Measurements from ENCODE around the gene CDHR3. TPM values are rescaled to one million over a fixed set of nuclear protein-coding genes. Genes with fewer than 3 reads are reported as not detected.
A peak's percentile ranks its signal among the peaks of the same experiment; 100 is the strongest.

Gene CDHR3
- total RNA-seq, 1 experiment from 2014 or later = 19.1 TPM

DNA sequence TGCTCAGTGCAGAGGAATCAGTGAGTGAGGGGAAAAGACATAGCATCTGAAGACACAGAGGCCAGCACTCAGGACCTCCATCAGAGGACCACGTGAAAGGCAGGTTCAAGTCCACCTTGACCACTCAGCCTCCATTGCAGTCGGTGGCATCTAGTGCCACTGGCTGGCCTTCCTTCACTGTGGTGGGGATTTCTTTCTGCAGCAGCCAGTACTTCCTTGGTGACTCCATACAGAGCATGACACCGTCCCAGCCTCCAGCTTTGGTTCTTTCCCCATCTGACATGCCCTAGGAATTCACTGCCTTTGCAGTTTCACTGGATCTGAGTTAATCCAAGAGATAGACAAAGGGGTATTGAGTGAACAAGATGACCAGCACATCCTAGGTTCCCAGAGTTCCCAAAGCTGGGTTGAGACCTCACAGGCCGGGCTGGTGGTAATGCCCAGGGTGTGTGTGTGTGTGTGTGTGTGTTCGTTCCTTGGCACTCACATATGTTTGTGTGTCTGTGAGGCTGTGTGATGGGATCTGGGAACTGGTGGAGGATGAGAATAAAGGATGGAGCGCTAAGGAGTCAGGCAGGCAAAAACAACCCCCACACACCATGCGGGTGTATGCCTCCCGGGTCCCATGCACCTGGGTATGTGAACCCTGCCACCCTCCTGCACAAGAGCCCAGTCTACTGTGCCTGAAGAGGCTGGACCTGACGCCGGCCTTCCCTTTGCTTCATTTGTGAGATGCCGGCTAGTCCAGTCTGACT is 91.3 kb downstream of the CDHR3 start:
- peaks cover 25% of the 10 kb centered on the region for H3K4me1 Mint-ChIP-seq
- ATAC-seq (no peak), DNase-seq (ENCODE audit: low spot score) (no peak)
- peaks cover 3% of the 10 kb centered on the region for H3K27me3 Mint-ChIP-seq (ENCODE audit: low read depth)
- no peak overlapping the region for H3K4me3 Mint-ChIP-seq
- H3K27ac Mint-ChIP-seq = no peak overlapping the region
- H3K9me3 Mint-ChIP-seq = peaks cover 14% of the 10 kb centered on the region
- H3K36me3 Mint-ChIP-seq = peaks cover 9% of the 10 kb centered on the region; the same call in 1 of the 2 replicates
- ChIA-PET POLR2A (no interaction called here), CTCF (interaction anchor here (1.1 kb wide), 1 partner anchor 64 kb away, joined by 3 read pairs; no protein-coding TSS in a partner anchor)
- TF ChIP-seq TEAD1 (CRISPR knock-in tag; IDR thresholded peaks at IDR 0.05) (no peak), PRDM15 (CRISPR knock-in tag; IDR thresholded peaks at IDR 0.05) (0 out of 2 replicates have a peak, but pooled peaks have one; percentile 44), CREB1 (CRISPR knock-in tag; IDR thresholded peaks at IDR 0.05) (no peak), CREM (CRISPR knock-in tag; IDR thresholded peaks at IDR 0.05) (no peak)
- TF ChIP-seq, protein P1, sequence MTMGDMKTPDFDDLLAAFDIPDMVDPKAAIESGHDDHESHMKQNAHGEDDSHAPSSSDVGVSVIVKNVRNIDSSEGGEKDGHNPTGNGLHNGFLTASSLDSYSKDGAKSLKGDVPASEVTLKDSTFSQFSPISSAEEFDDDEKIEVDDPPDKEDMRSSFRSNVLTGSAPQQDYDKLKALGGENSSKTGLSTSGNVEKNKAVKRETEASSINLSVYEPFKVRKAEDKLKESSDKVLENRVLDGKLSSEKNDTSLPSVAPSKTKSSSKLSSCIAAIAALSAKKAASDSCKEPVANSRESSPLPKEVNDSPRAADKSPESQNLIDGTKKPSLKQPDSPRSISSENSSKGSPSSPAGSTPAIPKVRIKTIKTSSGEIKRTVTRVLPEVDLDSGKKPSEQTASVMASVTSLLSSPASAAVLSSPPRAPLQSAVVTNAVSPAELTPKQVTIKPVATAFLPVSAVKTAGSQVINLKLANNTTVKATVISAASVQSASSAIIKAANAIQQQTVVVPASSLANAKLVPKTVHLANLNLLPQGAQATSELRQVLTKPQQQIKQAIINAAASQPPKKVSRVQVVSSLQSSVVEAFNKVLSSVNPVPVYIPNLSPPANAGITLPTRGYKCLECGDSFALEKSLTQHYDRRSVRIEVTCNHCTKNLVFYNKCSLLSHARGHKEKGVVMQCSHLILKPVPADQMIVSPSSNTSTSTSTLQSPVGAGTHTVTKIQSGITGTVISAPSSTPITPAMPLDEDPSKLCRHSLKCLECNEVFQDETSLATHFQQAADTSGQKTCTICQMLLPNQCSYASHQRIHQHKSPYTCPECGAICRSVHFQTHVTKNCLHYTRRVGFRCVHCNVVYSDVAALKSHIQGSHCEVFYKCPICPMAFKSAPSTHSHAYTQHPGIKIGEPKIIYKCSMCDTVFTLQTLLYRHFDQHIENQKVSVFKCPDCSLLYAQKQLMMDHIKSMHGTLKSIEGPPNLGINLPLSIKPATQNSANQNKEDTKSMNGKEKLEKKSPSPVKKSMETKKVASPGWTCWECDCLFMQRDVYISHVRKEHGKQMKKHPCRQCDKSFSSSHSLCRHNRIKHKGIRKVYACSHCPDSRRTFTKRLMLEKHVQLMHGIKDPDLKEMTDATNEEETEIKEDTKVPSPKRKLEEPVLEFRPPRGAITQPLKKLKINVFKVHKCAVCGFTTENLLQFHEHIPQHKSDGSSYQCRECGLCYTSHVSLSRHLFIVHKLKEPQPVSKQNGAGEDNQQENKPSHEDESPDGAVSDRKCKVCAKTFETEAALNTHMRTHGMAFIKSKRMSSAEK (CRISPR knock-in tag; IDR thresholded peaks at IDR 0.05; ENCODE audit: borderline replicate concordance) = no peak
- TF ChIP-seq, protein P2, sequence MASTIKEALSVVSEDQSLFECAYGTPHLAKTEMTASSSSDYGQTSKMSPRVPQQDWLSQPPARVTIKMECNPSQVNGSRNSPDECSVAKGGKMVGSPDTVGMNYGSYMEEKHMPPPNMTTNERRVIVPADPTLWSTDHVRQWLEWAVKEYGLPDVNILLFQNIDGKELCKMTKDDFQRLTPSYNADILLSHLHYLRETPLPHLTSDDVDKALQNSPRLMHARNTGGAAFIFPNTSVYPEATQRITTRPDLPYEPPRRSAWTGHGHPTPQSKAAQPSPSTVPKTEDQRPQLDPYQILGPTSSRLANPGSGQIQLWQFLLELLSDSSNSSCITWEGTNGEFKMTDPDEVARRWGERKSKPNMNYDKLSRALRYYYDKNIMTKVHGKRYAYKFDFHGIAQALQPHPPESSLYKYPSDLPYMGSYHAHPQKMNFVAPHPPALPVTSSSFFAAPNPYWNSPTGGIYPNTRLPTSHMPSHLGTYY (CRISPR knock-in tag; IDR thresholded peaks at IDR 0.05) = no peak
- TF ChIP-seq, protein P3, sequence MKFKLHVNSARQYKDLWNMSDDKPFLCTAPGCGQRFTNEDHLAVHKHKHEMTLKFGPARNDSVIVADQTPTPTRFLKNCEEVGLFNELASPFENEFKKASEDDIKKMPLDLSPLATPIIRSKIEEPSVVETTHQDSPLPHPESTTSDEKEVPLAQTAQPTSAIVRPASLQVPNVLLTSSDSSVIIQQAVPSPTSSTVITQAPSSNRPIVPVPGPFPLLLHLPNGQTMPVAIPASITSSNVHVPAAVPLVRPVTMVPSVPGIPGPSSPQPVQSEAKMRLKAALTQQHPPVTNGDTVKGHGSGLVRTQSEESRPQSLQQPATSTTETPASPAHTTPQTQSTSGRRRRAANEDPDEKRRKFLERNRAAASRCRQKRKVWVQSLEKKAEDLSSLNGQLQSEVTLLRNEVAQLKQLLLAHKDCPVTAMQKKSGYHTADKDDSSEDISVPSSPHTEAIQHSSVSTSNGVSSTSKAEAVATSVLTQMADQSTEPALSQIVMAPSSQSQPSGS (CRISPR knock-in tag; IDR thresholded peaks at IDR 0.05; ENCODE audit: borderline replicate concordance, low read depth) = no peak

- Mint-ChIP-seq H3K4me1 (peaks cover 25% of the 10 kb centered on the region), H3K4me3 (no peak overlapping the region), H3K27ac (peak overlapping the region; percentile 83), H3K9me3 (peaks cover 14% of the 10 kb centered on the region), H3K36me3 (peaks cover 9% of the 10 kb centered on the region; the same call in 1 of the 2 replicates), H3K27me3 (ENCODE audit: low read depth) (peaks cover 3% of the 10 kb centered on the region)
- ChIA-PET CTCF (interaction anchor here (1.1 to 4.4 kb wide), 2 partner anchors 64 to 99 kb away, joined by 3 to 44 read pairs; no protein-coding TSS in a partner anchor), POLR2A (no interaction called here)
- TF ChIP-seq FOXP1 (CRISPR knock-in tag; IDR thresholded peaks at IDR 0.05; ENCODE audit: borderline replicate concordance) = no peak
- ATAC-seq (peak; percentile 17), DNase-seq (ENCODE audit: low spot score) (no peak)
Measured at GRCh38 chr7:106054971-106055532, 92.0 kb downstream of the CDHR3 start.
